HEK293 (cell line): Measurements from ENCODE around the gene QDPR.

Source experiments
- CTCF ChIA-PET: fragments of 350-600 bp; formaldehyde crosslinking; extraction: SDS; loops from one replicate; lab custom pipeline; 2021; ENCODE audit warnings: antibody characterized with exemption; lab: Yijun Ruan, JAX
- POLR2A ChIA-PET: fragments of 300-600 bp; formaldehyde crosslinking; extraction: SDS; loops from one replicate; lab custom pipeline; 2020; ENCODE audit warnings: antibody characterized with exemption, inconsistent platforms; lab: Yijun Ruan, JAX
- H3K27ac ChIP-seq: fragments of 200-500 bp; sonication (Bioruptor generic); 2 replicates; pipeline ENCODE4 v1.5.1; 2014; ENCODE audit warnings: low read depth, low read length, control low read depth, inconsistent platforms; ENCODE audit errors: extremely low read depth
- H3K36me3 ChIP-seq, 2 experiments: fragments of 200-500 bp in 1 of 2; sonication (Bioruptor generic) in 1 of 2; 1 replicate in 1 of 2; 2 replicates in 1 of 2; pipeline ENCODE4 v1.5.1; 2014 to 2017; ENCODE audit warnings: inconsistent platforms in 2 of 2, low read length in 2 of 2; ENCODE audit not compliant: control insufficient read depth in 2 of 2, insufficient read depth in 1 of 2
- H3K4me1 ChIP-seq: fragments of 200-500 bp; sonication (Bioruptor generic); 2 replicates; pipeline ENCODE4 v1.5.1; 2014; ENCODE audit warnings: mild to moderate bottlenecking, low read length, inconsistent platforms; ENCODE audit not compliant: control insufficient read depth, insufficient read depth
- H3K4me3 ChIP-seq: 2 replicates; pipeline ENCODE4 v1.5.1; 2011; ENCODE audit warnings: low read depth, mild to moderate bottlenecking, control low read depth, low read length, moderate library complexity
- H3K9me3 ChIP-seq: fragments of 200-500 bp; sonication (Bioruptor generic); 2 replicates; pipeline ENCODE4 v1.5.1; 2014; ENCODE audit warnings: low read depth, low read length, inconsistent platforms; ENCODE audit not compliant: control insufficient read depth, insufficient read depth
- FEZF1 ChIP-seq: fragments of 450-650 bp; formaldehyde crosslinking; IDR thresholded peaks from 2 replicates; pipeline ENCODE4 v1.5.1; 2016; ENCODE audit warnings: missing biosample characterization, missing genetic modification characterization
- ZNF121 ChIP-seq: fragments of 450-650 bp; formaldehyde crosslinking; IDR thresholded peaks from 2 replicates; pipeline ENCODE4 v1.5.1; 2016; ENCODE audit warnings: missing biosample characterization, missing genetic modification characterization
- ZNF138 ChIP-seq: fragments of 450-650 bp; formaldehyde crosslinking; IDR thresholded peaks from 2 replicates; pipeline ENCODE4 v1.5.1; 2016; ENCODE audit warnings: missing biosample characterization, missing genetic modification characterization, borderline replicate concordance
- ZNF140 ChIP-seq: fragments of 450-650 bp; formaldehyde crosslinking; IDR thresholded peaks from 2 replicates; pipeline ENCODE4 v1.5.1; 2016; ENCODE audit warnings: missing biosample characterization, missing genetic modification characterization
- ZNF175 ChIP-seq: fragments of 450-650 bp; formaldehyde crosslinking; IDR thresholded peaks from 2 replicates; pipeline ENCODE4 v1.5.1; 2016; ENCODE audit warnings: missing biosample characterization, missing genetic modification characterization
- ZNF23 ChIP-seq: fragments of 450-650 bp; formaldehyde crosslinking; IDR thresholded peaks from 2 replicates; pipeline ENCODE4 v1.5.1; 2016; ENCODE audit warnings: missing biosample characterization, missing genetic modification characterization, borderline replicate concordance
- ZNF239 ChIP-seq: fragments of 450-650 bp; formaldehyde crosslinking; IDR thresholded peaks from 2 replicates; pipeline ENCODE4 v1.5.1; 2016; ENCODE audit warnings: missing biosample characterization, missing genetic modification characterization
- ZNF335 ChIP-seq: fragments of 450-650 bp; formaldehyde crosslinking; conservative IDR thresholded peaks from 2 replicates; pipeline ENCODE4 v1.5.1; 2016; ENCODE audit warnings: missing biosample characterization, missing genetic modification characterization
- ZNF341 ChIP-seq: fragments of 450-650 bp; formaldehyde crosslinking; IDR thresholded peaks from 2 replicates; pipeline ENCODE4; 2016; ENCODE audit warnings: low read depth, missing biosample characterization, missing genetic modification characterization
- ZNF514 ChIP-seq: fragments of 450-650 bp; formaldehyde crosslinking; IDR thresholded peaks from 2 replicates; pipeline ENCODE4 v1.5.1; 2016; ENCODE audit warnings: missing biosample characterization, missing genetic modification characterization
- ZNF561 ChIP-seq: fragments of 450-650 bp; IDR thresholded peaks from 2 replicates; pipeline ENCODE4 v1.5.1; 2018; ENCODE audit warnings: missing biosample characterization, missing genetic modification characterization, borderline replicate concordance
- ZNF571 ChIP-seq: fragments of 450-650 bp; formaldehyde crosslinking; IDR thresholded peaks from 2 replicates; pipeline ENCODE4 v1.5.0; 2017; ENCODE audit warnings: missing biosample characterization, missing genetic modification characterization
- ZNF664 ChIP-seq: fragments of 450-650 bp; formaldehyde crosslinking; IDR thresholded peaks from 2 replicates; pipeline ENCODE4 v1.5.1; 2016; ENCODE audit warnings: missing biosample characterization, missing genetic modification characterization
- TF ChIP-seq, protein P1 (sequence below): fragments of 450-650 bp; formaldehyde crosslinking; IDR thresholded peaks from 2 replicates; pipeline ENCODE4 v1.5.1; 2016; ENCODE audit warnings: missing biosample characterization, missing genetic modification characterization
- TF ChIP-seq, protein P2 (sequence below): fragments of 450-650 bp; formaldehyde crosslinking; IDR thresholded peaks from 2 replicates; pipeline ENCODE4 v1.5.1; 2017; ENCODE audit warnings: missing biosample characterization, missing genetic modification characterization
- TF ChIP-seq, protein P3 (sequence below): fragments of 450-650 bp; formaldehyde crosslinking; IDR thresholded peaks from 2 replicates; pipeline ENCODE4 v1.5.1; 2017; ENCODE audit warnings: missing biosample characterization, missing genetic modification characterization
- TF ChIP-seq, protein P4 (sequence below): fragments of 450-650 bp; formaldehyde crosslinking; IDR thresholded peaks from 2 replicates; pipeline ENCODE4 v1.5.1; 2017; ENCODE audit warnings: missing biosample characterization, missing genetic modification characterization
- TF ChIP-seq, protein P5 (sequence below): fragments of 450-650 bp; formaldehyde crosslinking; IDR thresholded peaks from 2 replicates; pipeline ENCODE4; 2016; ENCODE audit warnings: missing biosample characterization, missing genetic modification characterization
- TF ChIP-seq, protein P6 (sequence below): fragments of 450-650 bp; formaldehyde crosslinking; IDR thresholded peaks from 2 replicates; pipeline ENCODE4 v1.5.1; 2016; ENCODE audit warnings: missing biosample characterization, missing genetic modification characterization

The QDPR gene

DNA sequence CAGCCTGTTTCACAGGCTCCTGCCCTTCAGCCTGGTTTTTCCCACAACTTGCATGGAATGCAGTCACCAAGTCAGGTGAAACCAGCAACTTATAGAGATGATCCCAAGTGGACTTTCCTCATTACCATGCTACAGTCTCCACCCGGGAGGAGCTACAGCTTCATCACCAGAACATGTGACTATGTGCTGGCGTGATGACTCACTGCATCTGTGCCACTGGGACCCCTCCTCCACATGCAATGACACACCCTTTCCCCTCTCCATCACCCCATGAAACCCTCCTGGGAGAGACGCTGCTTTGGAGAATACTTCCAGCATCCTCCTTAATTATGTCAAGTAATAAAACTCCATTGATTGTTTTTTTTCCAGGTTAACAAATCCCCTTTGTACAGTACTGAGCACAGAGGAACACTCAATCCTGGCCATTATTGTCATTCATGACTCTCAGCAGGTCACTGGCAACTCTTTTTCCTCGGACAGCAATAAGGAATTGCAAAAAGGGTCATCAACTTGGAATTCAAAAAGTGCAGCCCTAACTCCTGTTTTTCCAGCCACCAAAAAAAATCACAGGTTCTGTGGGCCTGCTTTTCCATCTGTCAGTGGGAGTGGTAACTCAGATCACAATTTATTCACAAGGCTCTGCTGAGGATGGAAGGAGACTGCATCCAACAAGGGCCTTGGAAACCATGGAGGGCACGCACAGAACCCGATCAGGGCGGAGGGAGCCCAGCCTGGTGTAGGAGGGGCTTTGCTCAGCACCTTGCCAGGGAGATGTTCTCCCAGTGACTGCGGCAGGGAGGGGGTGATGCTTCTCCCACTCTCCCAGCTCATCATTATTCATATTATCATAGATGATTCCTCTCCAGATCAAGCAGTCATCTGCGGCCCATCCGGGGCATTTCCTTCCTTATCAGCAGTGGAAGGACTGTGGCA lies 17.4 kb downstream of the QDPR start (continued):
- TF ChIP-seq ZNF341 (tag by site-specific recombination) (no peak), ZNF121 (no peak), ZNF571 (tag by site-specific recombination) (no peak), ZNF561 (no peak), ZNF239 (tag by site-specific recombination) (no peak), ZNF514 (tag by site-specific recombination) (no peak), ZNF175 (tag by site-specific recombination) (no peak)
- TF ChIP-seq, protein P1, sequence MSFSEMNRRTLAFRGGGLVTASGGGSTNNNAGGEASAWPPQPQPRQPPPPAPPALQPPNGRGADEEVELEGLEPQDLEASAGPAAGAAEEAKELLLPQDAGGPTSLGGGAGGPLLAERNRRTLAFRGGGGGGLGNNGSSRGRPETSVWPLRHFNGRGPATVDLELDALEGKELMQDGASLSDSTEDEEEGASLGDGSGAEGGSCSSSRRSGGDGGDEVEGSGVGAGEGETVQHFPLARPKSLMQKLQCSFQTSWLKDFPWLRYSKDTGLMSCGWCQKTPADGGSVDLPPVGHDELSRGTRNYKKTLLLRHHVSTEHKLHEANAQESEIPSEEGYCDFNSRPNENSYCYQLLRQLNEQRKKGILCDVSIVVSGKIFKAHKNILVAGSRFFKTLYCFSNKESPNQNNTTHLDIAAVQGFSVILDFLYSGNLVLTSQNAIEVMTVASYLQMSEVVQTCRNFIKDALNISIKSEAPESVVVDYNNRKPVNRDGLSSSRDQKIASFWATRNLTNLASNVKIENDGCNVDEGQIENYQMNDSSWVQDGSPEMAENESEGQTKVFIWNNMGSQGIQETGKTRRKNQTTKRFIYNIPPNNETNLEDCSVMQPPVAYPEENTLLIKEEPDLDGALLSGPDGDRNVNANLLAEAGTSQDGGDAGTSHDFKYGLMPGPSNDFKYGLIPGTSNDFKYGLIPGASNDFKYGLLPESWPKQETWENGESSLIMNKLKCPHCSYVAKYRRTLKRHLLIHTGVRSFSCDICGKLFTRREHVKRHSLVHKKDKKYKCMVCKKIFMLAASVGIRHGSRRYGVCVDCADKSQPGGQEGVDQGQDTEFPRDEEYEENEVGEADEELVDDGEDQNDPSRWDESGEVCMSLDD (tag by site-specific recombination), result no peak
- TF ChIP-seq, protein P2, sequence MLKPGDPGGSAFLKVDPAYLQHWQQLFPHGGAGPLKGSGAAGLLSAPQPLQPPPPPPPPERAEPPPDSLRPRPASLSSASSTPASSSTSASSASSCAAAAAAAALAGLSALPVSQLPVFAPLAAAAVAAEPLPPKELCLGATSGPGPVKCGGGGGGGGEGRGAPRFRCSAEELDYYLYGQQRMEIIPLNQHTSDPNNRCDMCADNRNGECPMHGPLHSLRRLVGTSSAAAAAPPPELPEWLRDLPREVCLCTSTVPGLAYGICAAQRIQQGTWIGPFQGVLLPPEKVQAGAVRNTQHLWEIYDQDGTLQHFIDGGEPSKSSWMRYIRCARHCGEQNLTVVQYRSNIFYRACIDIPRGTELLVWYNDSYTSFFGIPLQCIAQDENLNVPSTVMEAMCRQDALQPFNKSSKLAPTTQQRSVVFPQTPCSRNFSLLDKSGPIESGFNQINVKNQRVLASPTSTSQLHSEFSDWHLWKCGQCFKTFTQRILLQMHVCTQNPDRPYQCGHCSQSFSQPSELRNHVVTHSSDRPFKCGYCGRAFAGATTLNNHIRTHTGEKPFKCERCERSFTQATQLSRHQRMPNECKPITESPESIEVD (tag by site-specific recombination), result no peak
- TF ChIP-seq, protein P3, sequence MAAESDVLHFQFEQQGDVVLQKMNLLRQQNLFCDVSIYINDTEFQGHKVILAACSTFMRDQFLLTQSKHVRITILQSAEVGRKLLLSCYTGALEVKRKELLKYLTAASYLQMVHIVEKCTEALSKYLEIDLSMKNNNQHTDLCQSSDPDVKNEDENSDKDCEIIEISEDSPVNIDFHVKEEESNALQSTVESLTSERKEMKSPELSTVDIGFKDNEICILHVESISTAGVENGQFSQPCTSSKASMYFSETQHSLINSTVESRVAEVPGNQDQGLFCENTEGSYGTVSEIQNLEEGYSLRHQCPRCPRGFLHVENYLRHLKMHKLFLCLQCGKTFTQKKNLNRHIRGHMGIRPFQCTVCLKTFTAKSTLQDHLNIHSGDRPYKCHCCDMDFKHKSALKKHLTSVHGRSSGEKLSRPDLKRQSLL (tag by site-specific recombination), result no peak
- TF ChIP-seq, protein P4, sequence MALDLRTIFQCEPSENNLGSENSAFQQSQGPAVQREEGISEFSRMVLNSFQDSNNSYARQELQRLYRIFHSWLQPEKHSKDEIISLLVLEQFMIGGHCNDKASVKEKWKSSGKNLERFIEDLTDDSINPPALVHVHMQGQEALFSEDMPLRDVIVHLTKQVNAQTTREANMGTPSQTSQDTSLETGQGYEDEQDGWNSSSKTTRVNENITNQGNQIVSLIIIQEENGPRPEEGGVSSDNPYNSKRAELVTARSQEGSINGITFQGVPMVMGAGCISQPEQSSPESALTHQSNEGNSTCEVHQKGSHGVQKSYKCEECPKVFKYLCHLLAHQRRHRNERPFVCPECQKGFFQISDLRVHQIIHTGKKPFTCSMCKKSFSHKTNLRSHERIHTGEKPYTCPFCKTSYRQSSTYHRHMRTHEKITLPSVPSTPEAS (tag by site-specific recombination), result no peak

DNA sequence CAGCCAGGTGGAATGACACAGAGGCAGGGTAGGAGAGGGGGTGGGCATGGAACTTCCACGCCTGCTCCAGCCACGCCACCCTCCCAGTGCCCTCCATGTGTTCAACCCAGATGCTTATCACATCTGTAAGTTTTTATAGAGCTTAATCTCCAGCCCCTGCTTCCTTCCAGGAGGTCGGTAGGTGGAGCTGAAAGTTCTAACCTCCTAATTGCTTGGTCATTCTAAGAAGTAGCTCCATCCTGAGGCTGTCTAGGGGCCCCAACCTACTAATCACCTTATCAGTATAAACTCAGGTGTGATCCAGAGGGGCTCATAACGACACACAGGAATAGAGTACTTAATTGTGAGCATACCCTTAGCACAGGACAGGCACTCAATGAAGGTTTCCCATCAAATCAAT lies 18.3 kb downstream of the QDPR start:
- ChIA-PET POLR2A (no interaction called here), CTCF (interaction anchor here (1.5 kb wide), 1 partner anchor 25 kb away, joined by 3 read pairs; no protein-coding TSS in a partner anchor)
- Histone ChIP-seq H3K36me3 (peaks cover 0 to 47% of the 10 kb centered on the region in 2 experiments; a peak in 1 of 3 replicates), H3K9me3 (no peaks in the 10 kb centered on the region), H3K27ac (no peak overlapping the region), H3K4me1 (no peaks in the 10 kb centered on the region), H3K4me3 (no peak overlapping the region)
- TF ChIP-seq ZNF23 (tag by site-specific recombination) (no peak), ZNF140 (tag by site-specific recombination) (no peak)

DNA sequence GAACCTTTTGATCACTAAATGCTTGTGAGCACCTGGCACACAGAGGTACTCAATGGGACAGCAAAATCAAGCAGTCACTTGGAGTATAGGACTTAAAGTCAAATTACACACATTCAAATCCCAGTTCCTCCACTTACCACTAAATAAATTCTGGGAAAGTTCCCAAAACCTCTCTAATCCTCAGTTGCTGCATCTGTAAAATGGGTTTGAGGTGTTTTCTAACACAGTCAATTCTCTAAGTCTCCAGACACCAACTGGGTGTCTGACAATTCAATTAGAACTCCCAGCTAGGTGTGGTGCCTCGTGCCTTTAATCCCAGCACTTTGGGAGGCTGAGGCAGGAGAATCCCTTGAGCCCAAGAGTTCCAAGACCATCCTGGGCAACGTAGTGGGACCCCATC lies 19.0 kb downstream of the QDPR start:
- H3K4me3 ChIP-seq, result no peak overlapping the region
- no peak overlapping the region for H3K27ac ChIP-seq
- H3K4me1 ChIP-seq, result no peaks in the 10 kb centered on the region
- peaks cover 0 to 46% of the 10 kb centered on the region in 2 experiments; a peak in 1 of 3 replicates for H3K36me3 ChIP-seq
- POLR2A ChIA-PET, result no interaction called here
- TF ChIP-seq ZNF138, result no peak
- TF ChIP-seq, protein P5, sequence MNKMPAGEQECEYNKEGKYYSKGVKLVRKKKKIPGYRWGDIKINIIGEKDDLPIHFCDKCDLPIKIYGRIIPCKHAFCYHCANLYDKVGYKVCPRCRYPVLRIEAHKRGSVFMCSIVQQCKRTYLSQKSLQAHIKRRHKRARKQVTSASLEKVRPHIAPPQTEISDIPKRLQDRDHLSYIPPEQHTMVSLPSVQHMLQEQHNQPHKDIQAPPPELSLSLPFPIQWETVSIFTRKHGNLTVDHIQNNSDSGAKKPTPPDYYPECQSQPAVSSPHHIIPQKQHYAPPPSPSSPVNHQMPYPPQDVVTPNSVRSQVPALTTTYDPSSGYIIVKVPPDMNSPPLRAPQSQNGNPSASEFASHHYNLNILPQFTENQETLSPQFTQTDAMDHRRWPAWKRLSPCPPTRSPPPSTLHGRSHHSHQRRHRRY, result no peak
- TF ChIP-seq FEZF1 (tag by site-specific recombination), result no peak
- TF ChIP-seq, protein P6, sequence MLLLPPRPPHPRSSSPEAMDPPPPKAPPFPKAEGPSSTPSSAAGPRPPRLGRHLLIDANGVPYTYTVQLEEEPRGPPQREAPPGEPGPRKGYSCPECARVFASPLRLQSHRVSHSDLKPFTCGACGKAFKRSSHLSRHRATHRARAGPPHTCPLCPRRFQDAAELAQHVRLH (tag by site-specific recombination), result no peak
- no peak for TF ChIP-seq ZNF664 (tag by site-specific recombination)
- TF ChIP-seq ZNF335 (tag by site-specific recombination), result no peak
- no peaks in the 10 kb centered on the region for H3K9me3 ChIP-seq
- CTCF ChIA-PET, result no interaction called here
